HG03354 (cell line): Measurements from ENCODE around the gene SLC24A1.

Source experiments
- ATAC-seq: cut with Tn5 transposase; IDR thresholded peaks from one replicate; pipeline ENCODE4 v1.9.1; 2021; ENCODE audit warnings: mild to moderate bottlenecking; ENCODE audit not compliant: unreplicated experiment, poor library complexity, severe bottlenecking

Gene SLC24A1

GRCh38 chr15:65621638-65622037 is at the start of gene SLC24A1:
SLC24A1 (plus strand) TSS chr15:65621938; CDS start chr15:65624081, 2,143 bp downstream.
- ATAC-seq: no peak

GRCh38 chr15:65571971-65572370 is 49.8 kb upstream of the SLC24A1 start:
- no peak for ATAC-seq

- no peak for ATAC-seq
Measured at GRCh38 chr15:65576664-65577063, 45.1 kb upstream of the SLC24A1 start.

- no peak for ATAC-seq
Measured at GRCh38 chr15:65577129-65577996, 44.4 kb upstream of the SLC24A1 start.

GRCh38 chr15:65578904-65579728 is 42.6 kb upstream of the SLC24A1 start:
- no peak for ATAC-seq

- ATAC-seq: no peak
Measured at GRCh38 chr15:65579762-65580161, 42.0 kb upstream of the SLC24A1 start.

- ATAC-seq: no peak
Measured at GRCh38 chr15:65580287-65580686, 41.5 kb upstream of the SLC24A1 start.

GRCh38 chr15:65583701-65584100 is 38.0 kb upstream of the SLC24A1 start:
- ATAC-seq: no peak

GRCh38 chr15:65584241-65584640 is 37.5 kb upstream of the SLC24A1 start:
- ATAC-seq: no peak

- no peak for ATAC-seq
Measured at GRCh38 chr15:65587094-65587493, 34.6 kb upstream of the SLC24A1 start.

GRCh38 chr15:65595960-65596359 is 25.8 kb upstream of the SLC24A1 start:
- no peak for ATAC-seq

- no peak for ATAC-seq
Measured at GRCh38 chr15:65598468-65598867, 23.3 kb upstream of the SLC24A1 start.

GRCh38 chr15:65599677-65600076 is 22.1 kb upstream of the SLC24A1 start:
- ATAC-seq: no peak

- ATAC-seq: no peak
Measured at GRCh38 chr15:65603134-65603533, 18.6 kb upstream of the SLC24A1 start.

- no peak for ATAC-seq
Measured at GRCh38 chr15:65603559-65603958, 18.2 kb upstream of the SLC24A1 start.

GRCh38 chr15:65610871-65611718 is 10.6 kb upstream of the SLC24A1 start, which contains the start of gene INTS14:
INTS14 (minus strand) TSS chr15:65611131; CDS start chr15:65607380, 3,751 bp downstream.
- ATAC-seq: peak; percentile 97

- ATAC-seq: no peak
Measured at GRCh38 chr15:65611888-65612615, 9.7 kb upstream of the SLC24A1 start.

GRCh38 chr15:65612616-65612946 is 9.2 kb upstream of the SLC24A1 start:
- no peak for ATAC-seq
